AML-193 (cell line): Measurements from ENCODE around the gene CHAT.

Source experiments
- DNase-seq, 2 experiments: peaks; one replicate each; lab custom pipeline; 2025; lab: John Stamatoyannopoulos, UW

Gene CHAT

DNA sequence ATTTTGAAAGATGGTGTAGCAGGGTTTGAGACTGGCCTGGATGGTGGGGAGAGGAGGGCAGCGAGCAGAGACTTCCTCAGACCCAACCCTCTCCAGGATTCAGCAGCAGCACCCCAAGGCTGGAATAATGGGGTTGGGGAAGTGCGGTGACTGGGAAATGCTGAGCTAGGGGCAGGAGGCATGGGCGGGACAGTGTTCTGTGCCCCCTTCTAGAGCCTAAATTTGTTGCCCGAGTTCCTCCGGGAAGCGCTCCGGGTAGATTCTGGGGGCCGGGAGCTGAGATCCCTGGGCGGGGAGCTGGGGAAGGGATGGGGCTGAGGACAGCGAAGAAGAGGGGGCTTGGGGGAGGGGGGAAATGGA is at the start of gene CHAT:
Gene CHAT, plus strand, starts transcription at position 156 of the 360 bp plus-strand sequence. Its CDS starts 153 bp downstream, at position 309.
- DNase-seq, result no peak

DNA sequence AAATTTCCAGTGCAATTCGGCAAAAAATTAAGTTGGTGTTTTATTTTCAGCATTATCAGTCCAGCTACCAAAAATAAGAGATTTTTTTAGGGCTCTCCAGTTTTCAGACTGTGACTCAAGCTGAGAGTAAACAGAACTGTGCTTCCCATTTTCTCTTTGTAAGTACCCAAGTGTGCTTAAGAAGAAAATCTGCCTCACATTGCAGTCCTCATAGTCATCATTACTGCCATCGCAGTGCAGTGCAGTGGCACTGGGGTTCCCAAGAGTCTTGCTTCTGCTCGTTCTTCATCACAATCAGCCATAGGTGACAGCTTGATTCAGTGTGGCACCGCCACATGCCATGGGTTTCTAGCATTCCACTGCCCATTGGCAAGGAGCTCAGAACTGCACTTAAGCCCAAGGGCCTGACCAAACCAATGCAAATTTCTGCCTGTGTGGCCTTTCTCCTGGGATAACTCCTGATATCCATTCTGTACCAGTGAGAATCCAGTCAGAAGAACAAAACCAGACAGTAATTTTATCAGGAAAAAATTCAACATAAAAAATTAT is 49.3 kb upstream of the CHAT start:
- no peak for DNase-seq

DNA sequence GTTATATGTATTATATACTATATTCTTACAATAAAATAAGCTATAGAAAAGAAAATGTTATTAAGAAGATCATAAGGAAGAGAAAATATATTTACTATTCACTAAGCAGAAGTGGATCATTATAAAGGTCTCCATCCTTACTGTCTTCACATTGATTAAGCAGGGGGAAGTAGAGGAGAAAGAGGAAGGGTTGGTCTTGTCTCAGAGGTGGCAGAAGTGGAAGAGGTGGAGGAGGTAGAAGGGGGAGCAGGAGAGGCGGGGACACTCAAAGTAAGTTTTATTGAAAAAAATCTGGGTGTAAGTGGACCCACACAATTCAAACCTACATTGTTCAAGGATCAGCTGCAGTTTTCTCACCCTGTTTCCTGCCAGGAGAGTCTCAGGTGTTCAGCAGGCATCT is 46.0 kb upstream of the CHAT start:
- DNase-seq, result no peak

DNA sequence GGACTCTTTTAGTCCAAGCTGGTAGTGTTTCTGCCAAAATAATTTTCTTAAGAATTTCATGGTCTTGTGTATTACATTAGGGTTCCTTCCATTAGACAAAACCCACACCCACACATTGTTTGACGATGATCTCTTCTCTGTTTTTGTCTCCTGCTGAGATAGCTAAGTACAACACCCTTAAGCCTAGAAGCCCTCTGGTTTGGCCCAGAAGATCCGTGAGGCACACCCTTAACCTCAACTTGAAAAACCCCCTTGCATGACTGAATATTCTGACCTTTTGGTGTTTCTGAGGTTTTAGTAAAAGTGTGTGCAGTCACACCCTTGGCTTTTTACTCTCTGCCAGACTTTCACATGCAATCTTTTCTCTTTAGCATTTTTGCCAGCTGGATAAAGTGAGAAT is 45.6 kb upstream of the CHAT start:
- no peak for DNase-seq

DNA sequence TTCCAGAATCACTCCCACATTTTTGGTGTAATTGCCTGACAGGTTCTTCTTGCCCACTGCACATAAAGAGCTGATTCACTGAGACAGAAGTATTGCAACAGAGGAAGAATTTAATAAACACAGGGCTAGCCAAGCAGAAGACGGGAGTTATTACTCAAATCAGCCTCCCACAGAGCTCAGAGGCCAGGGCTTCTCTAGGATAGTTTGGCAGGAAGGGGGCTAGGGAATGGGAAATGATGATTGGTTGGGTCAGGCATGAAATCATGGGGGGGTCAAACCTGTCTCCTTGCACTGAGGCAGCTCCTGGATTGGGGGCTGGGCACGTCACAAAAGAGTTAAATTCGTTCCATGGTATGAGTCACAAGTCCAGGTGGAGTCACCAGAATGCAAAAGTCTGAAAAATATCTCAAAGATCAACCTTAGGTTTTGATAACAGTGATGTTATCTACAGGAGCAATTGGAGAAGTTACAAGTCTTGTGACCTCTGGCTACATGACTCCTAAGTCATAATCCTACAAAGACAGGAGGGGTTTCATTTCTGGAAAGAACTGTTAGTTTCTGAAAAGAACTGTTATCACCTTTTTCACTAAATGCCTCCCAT is 44.7 kb upstream of the CHAT start:
- no peak for DNase-seq

DNA sequence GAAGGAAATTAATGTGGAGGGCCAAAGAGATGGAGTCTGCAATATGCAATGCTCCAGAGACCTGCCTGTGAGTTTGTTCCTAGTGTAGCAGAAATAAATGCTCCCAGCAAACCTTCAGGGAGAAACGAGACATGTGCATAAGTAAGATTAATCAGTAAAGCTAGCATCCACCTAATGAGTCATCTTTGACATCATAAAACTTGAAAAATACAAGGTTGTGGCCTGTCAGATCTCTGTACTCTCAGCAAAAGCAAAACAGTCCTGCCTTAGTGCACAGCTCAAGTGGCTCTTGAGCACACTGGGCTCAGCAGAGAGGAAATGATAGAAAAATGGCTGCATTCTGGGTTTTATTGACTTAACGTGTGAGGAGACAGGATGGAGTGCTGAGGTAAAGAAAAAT is 42.4 kb upstream of the CHAT start:
- DNase-seq, result no peak

DNA sequence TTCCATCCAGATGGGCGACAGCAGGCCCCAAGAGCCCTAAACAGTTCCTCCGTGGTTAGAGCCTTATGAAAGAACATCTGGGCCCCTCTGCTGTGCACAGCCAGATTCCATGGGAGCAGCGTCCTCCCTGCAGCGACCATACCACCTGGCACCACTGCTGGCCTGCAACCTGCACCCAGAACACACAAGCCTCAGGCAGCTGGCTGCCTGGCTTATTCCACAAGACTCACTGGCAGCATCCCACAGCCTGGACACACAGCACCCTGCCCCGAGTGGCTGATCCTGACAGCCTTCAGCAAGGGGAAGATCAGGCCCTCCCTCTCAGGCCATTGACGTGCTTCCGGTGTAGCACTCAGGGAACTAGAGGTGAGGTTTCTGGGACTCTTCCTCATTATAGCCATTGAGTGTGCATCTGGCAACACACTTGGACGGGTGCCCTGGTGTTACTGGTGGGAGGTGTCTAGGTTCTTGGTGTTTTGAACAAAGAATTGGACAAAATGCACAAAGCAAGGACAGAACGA is 41.2 kb upstream of the CHAT start:
- no peak for DNase-seq

DNA sequence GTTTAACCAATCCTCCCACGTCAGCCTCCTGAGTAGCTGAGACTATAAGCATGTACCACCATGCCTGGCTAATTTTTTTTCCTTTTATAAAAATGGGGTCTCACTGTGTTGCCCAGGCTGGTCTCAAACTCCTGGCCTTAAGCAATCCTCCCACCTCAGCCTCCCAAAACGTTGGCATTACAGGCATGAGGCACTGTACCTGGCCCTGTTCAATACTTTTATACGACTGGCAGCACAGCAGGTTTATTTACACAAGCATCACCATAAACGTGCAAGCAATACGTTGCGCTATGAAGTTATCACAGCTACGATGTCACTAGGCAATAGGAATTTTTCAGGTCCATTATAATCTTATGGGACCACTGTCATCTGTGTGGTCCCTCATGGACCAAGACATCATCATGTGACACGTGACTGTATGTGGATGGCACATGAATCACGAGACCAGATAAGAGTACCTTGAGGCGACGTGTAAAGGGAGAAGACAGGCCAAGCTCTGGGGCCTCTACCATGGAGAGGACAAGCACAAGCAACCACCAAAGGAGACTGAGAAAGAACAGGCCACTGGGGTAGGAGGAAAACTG is 38.3 kb upstream of the CHAT start:
- no peak for DNase-seq

DNA sequence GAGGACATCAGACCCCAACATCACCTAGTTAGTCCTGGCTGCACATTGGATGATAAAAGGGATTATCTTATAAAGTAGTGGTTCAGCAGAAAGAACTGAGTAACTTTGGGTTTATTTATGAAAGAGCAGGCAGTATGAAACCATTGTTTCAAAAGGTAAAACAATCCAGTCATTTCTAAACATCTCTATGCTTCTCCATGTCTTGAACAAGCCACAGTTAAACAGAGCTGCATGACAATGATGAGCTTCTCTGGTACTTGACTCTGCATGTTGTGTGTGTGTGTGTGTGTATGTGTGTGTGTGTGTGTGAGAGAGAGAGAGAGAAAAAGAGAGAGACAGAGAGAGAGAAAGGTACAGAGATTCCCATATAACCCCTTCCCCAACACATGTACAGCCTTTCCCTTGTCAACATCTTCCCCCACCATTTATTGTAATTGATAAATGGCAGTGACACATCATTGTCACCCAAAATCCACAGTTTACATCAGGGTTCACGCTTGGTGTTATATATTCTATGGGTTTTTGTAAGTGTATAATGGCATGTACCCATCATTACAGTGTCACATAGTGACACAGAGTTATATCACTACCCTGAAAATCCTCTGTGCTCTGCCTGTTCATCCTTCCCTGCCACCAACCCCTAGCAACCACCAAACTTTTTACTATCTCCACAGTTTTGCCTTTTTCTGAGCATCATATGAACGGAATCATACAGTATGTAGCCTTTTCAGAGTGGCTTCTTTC is 36.5 kb upstream of the CHAT start:
- no peak for DNase-seq

DNA sequence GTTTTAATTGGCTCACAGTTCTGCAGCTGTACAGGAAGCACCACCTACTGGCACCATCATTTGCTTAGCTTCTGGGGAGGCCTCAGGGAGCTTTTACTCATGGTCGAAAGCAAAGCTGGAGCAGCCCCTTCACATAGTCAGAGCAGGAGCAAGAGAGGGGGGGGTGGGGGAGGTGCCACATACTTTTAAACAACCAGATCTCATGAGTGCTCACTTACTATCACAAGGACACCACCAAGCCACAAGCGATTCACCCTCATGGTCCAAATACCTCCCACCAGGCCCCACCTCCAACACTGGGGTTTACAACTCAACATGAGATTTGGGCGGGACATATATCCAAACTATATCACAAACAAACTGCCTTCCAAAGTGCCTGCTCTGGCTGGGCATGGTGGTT is 35.4 kb upstream of the CHAT start:
- no peak for DNase-seq

DNA sequence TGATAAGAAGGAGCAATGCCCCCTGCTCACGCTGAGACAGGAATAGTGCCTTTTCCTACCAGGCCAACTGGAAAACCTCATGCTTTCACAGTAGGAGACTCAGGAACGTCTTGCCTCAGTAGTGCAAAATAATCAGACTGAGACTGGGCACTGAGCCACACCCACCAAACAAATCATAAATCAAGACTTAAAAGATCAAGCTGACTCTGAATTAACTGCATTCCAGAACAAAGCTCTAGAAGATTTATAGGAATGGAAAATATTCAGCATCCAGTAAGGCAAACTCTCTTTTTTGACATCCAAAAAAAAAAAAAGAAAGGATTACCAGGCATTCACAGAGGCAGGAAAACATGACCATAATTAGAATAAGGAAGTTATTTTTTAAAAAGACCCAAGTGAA is 34.2 kb upstream of the CHAT start:
- DNase-seq, result no peak

DNA sequence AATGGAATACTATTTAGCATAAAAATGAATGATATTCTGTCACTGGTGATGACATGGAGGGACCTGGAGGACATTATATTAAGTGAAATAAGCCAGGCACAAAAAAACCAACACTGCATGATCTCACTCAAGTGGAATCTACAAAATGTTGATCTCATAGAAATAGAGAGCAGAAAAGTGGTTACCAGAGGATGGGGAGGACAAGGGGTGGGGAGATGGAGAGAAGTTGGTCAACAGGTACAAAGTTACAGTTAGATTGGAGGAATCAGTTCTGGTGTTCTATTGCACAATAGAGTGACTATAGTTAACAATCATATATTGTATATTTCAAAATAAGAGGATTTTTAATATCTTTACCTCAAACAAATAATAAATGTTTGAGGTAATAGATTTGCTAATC is 28.4 kb upstream of the CHAT start:
- DNase-seq, result no peak

DNA sequence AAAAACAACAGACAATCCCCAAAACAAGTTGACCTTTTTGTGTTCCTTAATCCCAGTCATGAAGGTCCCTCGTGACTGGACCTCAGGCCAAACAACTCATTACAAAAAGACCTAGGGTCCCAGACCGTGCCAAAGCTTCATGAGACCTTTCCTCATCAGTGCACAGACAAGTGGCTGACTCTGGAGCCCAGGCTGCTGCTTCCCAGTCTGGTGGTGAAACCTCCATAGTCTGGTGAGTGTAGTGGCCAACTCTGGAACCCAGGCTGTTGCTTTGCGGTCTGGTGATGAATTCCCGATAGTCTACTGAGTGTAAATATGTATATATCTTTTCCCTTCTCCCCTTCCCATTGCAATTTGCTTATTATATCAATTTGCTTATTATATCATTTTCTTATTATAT is 25.9 kb upstream of the CHAT start:
- DNase-seq, result no peak

DNA sequence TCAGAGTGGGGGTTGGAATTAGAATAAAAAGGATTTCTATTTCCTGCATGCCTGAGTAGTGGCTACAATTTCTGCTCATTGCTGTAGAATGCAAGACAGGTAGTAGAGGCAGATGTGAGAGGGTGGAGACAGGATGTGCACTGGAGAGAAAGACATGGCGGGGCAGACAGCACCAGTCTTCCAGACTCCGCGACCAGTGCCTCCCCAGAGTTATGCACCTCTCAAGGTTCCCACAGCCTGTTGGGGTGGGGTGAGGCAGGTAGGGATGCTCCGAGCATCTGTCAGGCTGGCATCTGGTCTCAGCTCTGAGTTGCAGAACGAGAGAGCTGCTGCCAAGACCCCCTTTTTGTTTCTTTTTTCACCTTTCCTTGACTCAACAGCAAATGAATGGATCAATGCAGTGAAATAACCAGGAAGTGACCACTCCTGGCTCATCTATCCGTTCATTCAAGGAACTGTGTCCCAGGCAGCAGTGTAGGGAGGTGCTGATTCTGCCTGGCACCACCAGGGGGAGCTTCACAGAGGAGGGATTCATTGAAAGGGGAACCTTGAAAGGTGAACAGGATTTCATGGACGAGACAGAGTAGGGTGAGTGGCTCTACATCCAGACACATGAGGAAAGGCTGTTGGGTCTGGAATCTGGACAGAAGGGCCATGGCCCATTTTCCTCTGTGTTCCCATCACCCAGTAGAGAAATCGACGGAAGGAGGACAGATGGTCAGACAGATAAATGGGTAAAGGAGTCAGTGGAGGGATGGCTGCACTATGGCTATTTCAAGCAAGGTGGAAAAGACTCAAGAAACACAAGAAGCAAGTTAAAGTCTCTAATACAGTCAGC is 20.9 kb upstream of the CHAT start:
- DNase-seq, result peak; percentile 26 to 28

DNA sequence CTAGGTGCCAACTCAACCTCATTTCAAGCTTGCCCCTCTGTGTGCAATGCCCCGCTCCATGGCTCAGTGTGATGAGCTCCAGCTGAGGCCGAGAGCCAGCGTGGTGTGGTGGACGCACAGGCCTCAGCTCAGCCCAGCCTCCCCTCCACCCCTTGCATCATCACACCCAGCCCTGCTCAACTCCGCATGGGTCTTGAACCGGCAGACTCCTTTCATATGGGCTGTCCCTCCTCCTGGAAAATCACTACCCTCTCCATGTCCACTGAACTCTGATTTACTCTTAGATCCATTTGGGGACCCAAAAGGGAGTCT is 20.3 kb upstream of the CHAT start:
- DNase-seq, result no peak

DNA sequence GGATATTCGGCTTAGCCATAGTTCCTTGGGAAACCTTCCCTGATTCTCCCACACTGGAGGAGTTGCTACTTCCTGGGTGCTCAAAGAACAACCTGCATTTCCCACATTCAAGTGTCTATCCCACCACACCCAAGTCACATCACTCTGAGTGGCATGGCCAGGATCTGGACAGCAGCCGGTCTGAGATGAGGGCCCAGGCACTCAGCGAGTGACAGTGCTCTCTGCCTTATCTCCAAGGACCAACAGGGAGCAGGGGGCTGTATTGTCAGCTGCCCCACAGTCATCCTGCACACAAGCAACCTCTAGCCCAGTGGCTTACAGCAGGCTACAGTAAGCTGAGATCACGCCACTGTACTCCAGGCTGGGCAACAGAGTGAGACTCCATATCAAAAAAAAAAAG is 19.8 kb upstream of the CHAT start:
- DNase-seq, result no peak

DNA sequence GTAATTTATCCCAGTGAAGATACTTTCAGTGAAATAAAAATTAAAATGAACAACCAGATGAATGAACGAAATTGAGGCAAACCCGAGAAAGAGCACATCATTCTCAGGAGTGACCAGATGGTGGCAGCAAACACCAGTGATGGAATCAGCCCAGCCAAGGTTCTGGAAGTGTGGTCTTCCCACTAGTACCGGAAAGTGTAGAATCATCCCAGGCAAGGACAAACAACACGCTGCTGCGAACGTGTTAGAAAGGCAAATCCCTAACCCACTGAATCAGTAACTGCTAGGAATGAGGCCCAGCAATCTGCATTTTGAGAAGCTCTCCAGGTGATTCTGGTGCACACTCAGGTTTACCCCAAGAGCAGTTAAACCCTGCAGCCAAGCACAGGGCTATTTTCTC is 19.2 kb upstream of the CHAT start:
- DNase-seq, result peak in 1 of 2 experiments; percentile 21

DNA sequence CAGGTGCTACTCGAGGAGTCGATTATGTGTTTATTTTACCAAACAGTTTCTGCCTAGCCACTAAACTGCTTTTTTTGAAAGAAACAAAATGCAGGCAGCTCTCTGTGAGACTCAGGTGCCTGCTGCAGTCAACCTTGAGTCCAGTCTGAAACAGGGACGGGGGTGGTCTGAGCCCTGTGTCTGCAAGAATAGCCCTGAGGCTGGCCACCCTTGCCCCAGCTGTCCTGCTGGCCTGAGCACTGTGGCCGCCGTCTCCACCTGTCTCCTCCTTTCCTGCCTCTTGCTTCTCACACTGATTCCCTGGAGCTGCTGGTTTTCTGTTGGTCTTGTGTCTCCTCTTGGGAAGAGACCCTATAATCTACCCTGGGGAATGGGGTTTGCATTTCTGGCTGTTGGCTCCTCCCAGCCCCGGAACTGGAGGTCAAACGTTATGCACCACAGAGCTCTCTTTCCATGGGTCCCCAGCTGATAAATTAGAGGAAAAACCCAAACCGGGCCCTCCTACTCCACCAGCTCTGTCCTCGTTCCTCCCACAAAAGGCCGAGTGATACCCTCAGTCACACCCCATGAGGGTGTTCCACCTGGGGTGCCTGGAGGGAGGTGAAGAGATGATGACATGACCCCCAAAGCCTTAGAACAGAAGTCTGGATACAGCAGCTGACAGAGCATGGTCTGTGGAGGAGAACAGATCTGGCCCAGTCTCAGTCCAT is 18.7 kb upstream of the CHAT start:
- DNase-seq, result no peak

DNA sequence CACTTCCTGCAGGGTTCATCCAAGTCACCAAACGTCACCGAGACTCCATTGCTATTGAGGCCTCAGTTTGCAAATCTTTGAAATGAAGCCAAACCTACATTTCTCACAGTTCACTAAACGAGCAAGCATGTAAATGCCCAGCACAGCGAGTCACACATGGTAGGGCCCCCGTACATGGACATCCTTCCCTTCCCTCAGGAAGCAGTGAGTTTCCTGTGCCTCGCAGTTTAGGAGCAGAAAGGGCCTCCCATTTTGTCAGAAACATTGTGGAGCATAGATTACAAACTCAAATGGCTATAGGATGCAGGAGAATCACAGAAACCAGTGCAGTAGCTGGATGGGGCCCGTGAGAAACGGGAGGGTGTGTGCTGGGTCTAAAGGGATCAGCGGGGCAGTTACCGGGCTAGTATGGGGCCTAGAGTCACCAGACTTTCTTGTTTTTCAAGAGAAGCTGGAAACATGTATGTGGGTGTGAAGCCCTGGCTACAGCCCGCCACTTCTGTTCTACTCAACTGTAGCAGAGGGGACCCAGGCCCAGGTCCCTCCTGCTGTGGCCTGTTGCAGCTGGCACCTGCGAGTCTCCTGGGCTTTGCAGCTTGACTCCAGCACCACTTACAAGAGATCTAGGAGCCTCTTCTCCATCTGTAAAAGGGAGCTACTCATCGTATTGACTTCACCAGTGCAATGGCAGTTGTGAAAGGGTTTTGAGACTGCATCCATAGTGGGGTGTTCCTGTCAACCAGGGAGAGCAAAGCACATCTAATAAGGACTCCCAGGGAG is 17.9 kb upstream of the CHAT start:
- no peak for DNase-seq

DNA sequence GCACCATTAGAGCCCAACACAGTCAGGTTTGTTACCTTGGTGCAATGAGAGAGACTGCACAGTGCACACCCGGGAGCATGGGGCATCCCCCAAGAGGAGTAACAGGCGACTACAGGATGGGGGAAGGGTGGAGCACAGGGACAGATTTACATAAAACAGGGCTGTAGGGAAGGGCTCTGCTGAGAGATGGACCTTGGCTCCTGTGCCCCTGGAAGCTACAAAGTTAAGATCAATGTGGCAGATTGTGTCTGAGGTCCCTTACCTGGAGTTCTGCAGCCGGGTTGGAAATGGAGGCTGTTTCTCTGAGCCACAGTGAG is 17.4 kb upstream of the CHAT start:
- DNase-seq, result no peak

DNA sequence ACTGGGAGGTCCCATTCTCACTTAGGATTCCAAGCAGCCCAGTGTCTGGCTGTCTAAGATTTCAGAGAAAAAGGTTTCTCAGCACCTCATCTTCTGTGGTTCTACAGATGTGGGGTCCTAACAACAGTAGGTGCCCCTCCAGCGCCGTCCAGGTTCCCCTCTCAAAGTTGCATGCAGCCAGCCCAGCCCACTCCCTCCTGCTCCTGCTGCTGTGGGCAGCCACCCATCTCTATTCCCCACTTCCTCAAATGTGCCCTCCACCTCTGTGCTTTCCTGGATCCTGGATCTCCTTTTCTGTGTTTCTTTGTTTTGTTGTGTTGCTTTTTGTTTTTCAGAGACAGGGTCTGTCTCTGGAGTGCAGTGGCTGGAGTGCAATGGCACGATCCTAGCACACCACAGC is 17.0 kb upstream of the CHAT start:
- no peak for DNase-seq
